ENCODE results near the gene SMAD5.
A peak's percentile ranks its signal among the peaks of the same experiment; 100 is the strongest.

Gene SMAD5

DNA sequence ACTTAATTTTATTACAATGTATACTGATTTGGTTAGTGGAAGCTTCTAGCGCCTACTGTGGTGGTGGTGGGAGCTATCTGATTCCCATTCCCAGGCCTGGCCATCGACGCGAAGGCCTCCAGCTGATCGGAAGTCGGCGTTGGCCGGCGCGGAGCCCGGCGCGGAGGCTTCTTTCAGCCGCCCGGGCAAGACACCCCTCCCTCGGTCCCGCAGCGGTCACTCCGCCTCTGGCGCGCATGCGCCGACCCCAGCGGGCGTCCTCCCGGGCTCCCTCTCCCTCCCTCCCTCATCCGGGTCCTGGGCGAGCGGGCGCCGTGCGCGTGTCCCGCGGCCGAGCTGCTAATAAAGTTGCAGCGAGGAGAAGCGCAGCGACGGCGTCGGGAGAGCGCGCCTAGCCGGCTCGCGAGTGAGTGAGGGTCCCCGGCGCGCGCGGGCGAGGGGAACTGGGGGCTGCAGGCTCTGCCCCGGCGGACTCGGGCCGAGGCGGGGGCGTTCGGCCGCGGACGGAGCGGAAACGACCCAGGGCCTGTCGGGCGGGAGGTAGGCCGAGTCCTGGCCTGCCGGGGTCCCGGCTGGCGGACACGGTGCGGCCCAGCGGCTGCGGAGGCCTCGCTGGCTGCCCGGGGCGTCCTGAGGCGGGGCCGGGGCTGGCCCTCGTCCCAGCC lies at the start of gene SMAD5:
TSS of gene SMAD5 (plus strand) at position 289 of the 665 bp plus-strand sequence. CDS start 20,916 bp downstream, outside the sequence.
- peak; percentile 94 for DNase-seq (ENCODE audit: low read depth)
- TF ChIP-seq, protein P1, sequence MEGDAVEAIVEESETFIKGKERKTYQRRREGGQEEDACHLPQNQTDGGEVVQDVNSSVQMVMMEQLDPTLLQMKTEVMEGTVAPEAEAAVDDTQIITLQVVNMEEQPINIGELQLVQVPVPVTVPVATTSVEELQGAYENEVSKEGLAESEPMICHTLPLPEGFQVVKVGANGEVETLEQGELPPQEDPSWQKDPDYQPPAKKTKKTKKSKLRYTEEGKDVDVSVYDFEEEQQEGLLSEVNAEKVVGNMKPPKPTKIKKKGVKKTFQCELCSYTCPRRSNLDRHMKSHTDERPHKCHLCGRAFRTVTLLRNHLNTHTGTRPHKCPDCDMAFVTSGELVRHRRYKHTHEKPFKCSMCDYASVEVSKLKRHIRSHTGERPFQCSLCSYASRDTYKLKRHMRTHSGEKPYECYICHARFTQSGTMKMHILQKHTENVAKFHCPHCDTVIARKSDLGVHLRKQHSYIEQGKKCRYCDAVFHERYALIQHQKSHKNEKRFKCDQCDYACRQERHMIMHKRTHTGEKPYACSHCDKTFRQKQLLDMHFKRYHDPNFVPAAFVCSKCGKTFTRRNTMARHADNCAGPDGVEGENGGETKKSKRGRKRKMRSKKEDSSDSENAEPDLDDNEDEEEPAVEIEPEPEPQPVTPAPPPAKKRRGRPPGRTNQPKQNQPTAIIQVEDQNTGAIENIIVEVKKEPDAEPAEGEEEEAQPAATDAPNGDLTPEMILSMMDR (conservative IDR thresholded peaks at IDR 0.05; ENCODE audit: control insufficient read depth, insufficient read depth, low read depth, low read length), result no peak
- peak within 1 kb of the TSS; percentile 87 for H3K4me3 ChIP-seq (ENCODE audit: control insufficient read depth, low read depth, low read length)

- no peak overlapping the region for H3K4me3 ChIP-seq (ENCODE audit: control insufficient read depth, low read depth, low read length)
- TF ChIP-seq, protein P1 (conservative IDR thresholded peaks at IDR 0.05; ENCODE audit: control insufficient read depth, insufficient read depth, low read depth, low read length), result no peak
- DNase-seq (ENCODE audit: low read depth), result no peak
Measured at GRCh38 chr5:136084698-136085097, 47.9 kb upstream of the SMAD5 start.

- DNase-seq (ENCODE audit: low read depth), result no peak
- TF ChIP-seq, protein P1 (conservative IDR thresholded peaks at IDR 0.05; ENCODE audit: control insufficient read depth, insufficient read depth, low read depth, low read length), result no peak
- no peak overlapping the region for H3K4me3 ChIP-seq (ENCODE audit: control insufficient read depth, low read depth, low read length)
Measured at GRCh38 chr5:136086783-136087566, 45.7 kb upstream of the SMAD5 start.

DNA sequence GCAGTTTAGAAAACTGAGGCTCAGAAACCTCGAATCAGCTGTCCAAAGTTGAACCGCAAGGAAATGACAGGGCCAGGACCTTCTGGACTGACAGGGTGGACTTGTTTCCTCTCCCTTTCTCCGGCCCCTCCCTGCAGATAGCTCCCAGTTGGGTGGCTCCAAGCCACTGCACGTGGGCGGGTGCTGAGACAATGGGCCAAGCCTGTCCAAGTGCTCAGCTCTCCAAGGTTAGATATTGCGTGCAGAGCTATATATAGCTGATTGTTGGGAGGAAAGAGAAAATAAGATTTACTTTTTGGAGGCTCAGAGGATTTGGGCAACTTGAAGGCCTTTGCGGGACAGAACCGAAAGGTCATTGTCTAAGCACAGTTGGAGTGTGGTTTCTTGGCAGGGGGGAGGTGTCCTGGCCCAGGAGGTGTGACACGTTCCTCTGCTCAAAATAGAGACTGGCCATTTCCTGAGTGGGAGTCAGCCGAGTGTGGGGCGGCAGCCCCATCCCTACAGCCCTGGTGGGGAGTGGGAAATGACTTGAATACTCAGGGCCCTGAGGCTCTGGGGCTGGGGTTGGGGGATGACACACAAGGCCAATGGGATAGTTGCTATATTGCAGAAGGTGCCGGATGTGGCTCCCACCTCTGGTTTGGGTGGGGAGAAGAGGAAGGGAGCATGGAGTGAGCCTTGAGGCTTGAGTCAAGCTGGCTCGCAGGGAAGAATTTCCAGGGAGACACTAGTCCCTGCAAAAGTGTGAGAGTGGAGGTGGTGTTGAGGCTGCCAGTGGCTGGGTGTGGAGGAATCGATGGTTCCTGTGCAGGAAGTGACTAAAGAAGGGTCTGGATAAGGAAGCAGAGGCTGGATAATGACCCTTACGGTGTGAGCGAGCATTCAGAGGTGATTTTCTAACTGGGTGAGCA lies 44.4 kb upstream of the SMAD5 start:
- TF ChIP-seq, protein P1 (conservative IDR thresholded peaks at IDR 0.05; ENCODE audit: control insufficient read depth, insufficient read depth, low read depth, low read length), result no peak
- no peak overlapping the region for H3K4me3 ChIP-seq (ENCODE audit: control insufficient read depth, low read depth, low read length)
- DNase-seq (ENCODE audit: low read depth), result peak; percentile 81

- no peak overlapping the region for H3K4me3 ChIP-seq (ENCODE audit: control insufficient read depth, low read depth, low read length)
- TF ChIP-seq, protein P1 (conservative IDR thresholded peaks at IDR 0.05; ENCODE audit: control insufficient read depth, insufficient read depth, low read depth, low read length), result no peak
- no peak for DNase-seq (ENCODE audit: low read depth)
Measured at GRCh38 chr5:136089791-136090190, 42.9 kb upstream of the SMAD5 start.

- no peak for DNase-seq (ENCODE audit: low read depth)
- TF ChIP-seq, protein P1 (conservative IDR thresholded peaks at IDR 0.05; ENCODE audit: control insufficient read depth, insufficient read depth, low read depth, low read length), result no peak
- H3K4me3 ChIP-seq (ENCODE audit: control insufficient read depth, low read depth, low read length), result no peak overlapping the region
Measured at GRCh38 chr5:136090319-136090718, 42.3 kb upstream of the SMAD5 start.
